NT2/D1 (cell line): ENCODE measurements around the gene OLFM4.
"Not testable (repeated sequence)": the region's sequence is repeated elsewhere in the genome, so short reads cannot be mapped to it uniquely, and the experiment has no call there.

Experiments
- DNase-seq: peaks from one replicate; pipeline ENCODE4 v3.0.0-alpha.2; 2011; ENCODE audit warnings: low read depth, low spot score
- H3K27me3 ChIP-seq: 2 replicates; pipeline ENCODE4 v1.6.0; 2011; ENCODE audit warnings: mild to moderate bottlenecking; ENCODE audit not compliant: insufficient read length, insufficient read depth
- H3K36me3 ChIP-seq: 2 replicates; pipeline ENCODE4 v1.6.1; 2011; ENCODE audit warnings: mild to moderate bottlenecking, low read length, mixed read lengths; ENCODE audit not compliant: insufficient read depth, insufficient read length
- H3K4me1 ChIP-seq: 2 replicates; pipeline ENCODE4 v1.5.1; 2011; ENCODE audit not compliant: insufficient read depth, insufficient read length
- H3K4me3 ChIP-seq: 2 replicates; pipeline ENCODE4 v1.5.1; 2011; ENCODE audit warnings: low read depth; ENCODE audit not compliant: insufficient read length
- H3K9ac ChIP-seq: 2 replicates; pipeline ENCODE4 v1.6.0; 2011; ENCODE audit warnings: low read depth; ENCODE audit not compliant: insufficient read length
- H3K9me3 ChIP-seq: 2 replicates; pipeline ENCODE4 v1.5.1; 2011; ENCODE audit warnings: mild to moderate bottlenecking, low read length; ENCODE audit not compliant: insufficient read depth
- SUZ12 ChIP-seq: IDR thresholded peaks from 2 replicates; pipeline ENCODE4 v1.6.1; 2011; ENCODE audit not compliant: insufficient read length, insufficient read depth; ENCODE audit errors: extremely low read depth
- YY1 ChIP-seq: IDR thresholded peaks from 2 replicates; pipeline ENCODE4 v1.6.1; 2011; ENCODE audit not compliant: insufficient read length, insufficient read depth
- ZNF274 ChIP-seq: IDR thresholded peaks from 2 replicates; pipeline ENCODE4 v1.6.1; 2011; ENCODE audit warnings: mild to moderate bottlenecking, low read depth, low read length

The OLFM4 gene

DNA sequence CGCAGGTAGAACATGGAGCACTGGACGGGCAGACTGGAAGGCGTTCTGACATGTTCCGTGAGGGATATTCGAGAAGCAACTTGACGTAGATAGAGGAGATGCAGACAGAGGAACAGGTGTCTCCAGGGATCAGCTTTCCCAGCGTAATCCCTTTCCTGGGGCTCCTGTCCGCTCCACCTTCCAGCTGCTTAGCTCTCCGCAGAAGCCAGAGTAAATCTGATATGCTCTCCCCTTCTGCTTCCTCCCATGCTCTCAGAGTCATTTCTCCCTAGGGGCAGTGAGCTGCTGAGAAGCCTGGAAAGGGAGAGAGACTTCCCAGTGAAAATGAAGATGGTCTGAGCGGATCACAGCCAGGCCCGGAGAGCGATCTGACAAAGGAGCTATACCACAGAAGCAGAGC, 23.0 kb upstream of the OLFM4 start:
- no peaks in the 10 kb centered on the region for H3K36me3 ChIP-seq

DNA sequence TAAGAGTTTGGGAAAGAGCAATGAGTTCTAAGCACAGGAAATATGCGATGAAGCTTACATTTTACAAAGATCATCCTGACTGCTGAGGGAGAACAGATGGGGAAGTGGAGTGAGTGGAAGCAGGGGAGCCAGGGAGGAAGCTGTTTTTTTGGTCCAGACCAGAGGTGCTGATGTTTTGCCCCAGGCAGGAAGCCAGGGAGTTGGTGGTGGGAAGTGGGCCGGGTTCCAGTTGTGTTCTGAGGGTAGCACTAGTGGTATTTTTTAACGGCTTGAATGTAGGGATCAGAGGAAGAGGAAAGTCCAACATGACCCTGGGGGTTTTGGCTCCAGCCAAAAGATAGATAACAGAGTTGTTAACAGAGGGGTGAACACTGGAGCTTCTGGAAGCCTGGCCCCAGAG, 20.7 kb upstream of the OLFM4 start:
- no peaks in the 10 kb centered on the region for H3K4me1 ChIP-seq
- H3K4me3 ChIP-seq: no peak overlapping the region
- no peak for DNase-seq
- H3K9me3 ChIP-seq: no peaks in the 10 kb centered on the region
- H3K27me3 ChIP-seq: no peaks in the 10 kb centered on the region
- TF ChIP-seq ZNF274 (no peak), SUZ12 (no peak), YY1 (no peak)
- no peak overlapping the region for H3K9ac ChIP-seq
- H3K36me3 ChIP-seq: no peaks in the 10 kb centered on the region

More for the DNA sequence above, 23.0 kb upstream of the OLFM4 start:
- Histone ChIP-seq H3K27me3 (no peaks in the 10 kb centered on the region), H3K4me3 (no peak overlapping the region), H3K4me1 (no peaks in the 10 kb centered on the region), H3K9me3 (no peaks in the 10 kb centered on the region), H3K9ac (no peak overlapping the region)
- TF ChIP-seq YY1 (no peak), SUZ12 (no peak), ZNF274 (no peak)
- no peak for DNase-seq

- Histone ChIP-seq H3K27me3 (no peaks in the 10 kb centered on the region), H3K9me3 (no peaks in the 10 kb centered on the region), H3K36me3 (no peaks in the 10 kb centered on the region), H3K4me1 (no peaks in the 10 kb centered on the region), H3K4me3 (no peak overlapping the region), H3K9ac (no peak overlapping the region)
- DNase-seq: no peak
- TF ChIP-seq YY1 (no peak), SUZ12 (no peak), ZNF274 (no peak)
These were observed 18.1 kb upstream of the OLFM4 start for GRCh38 chr13:53010374-53011105.

GRCh38 chr13:53012707-53013106, 15.9 kb upstream of the OLFM4 start:
- no peaks in the 10 kb centered on the region for H3K4me1 ChIP-seq
- no peak overlapping the region for H3K9ac ChIP-seq
- H3K27me3 ChIP-seq: no peaks in the 10 kb centered on the region
- H3K4me3 ChIP-seq: no peak overlapping the region
- DNase-seq: no peak
- no peaks in the 10 kb centered on the region for H3K36me3 ChIP-seq
- TF ChIP-seq ZNF274 (no peak), YY1 (no peak), SUZ12 (no peak)
- no peaks in the 10 kb centered on the region for H3K9me3 ChIP-seq

DNA sequence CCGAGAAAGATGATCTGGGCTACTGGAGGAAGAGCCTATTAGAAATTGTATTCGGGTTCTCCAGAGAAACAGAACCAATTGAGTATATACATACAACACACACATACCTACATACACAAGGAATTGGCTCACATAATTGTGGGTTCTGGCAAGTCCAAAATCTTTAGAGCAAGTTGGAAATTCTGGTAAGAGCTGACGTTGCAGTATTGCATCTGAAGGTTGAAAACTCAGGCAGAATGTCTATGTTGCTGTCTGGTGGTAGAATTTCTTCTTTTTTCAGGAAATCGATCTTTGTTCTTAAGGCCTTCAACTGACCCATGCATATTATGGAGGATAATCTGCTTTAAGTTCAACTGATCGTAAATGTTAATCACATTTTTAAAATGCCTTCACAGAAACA, 15.5 kb upstream of the OLFM4 start:
- no peak overlapping the region for H3K9ac ChIP-seq
- H3K4me1 ChIP-seq: no peaks in the 10 kb centered on the region
- H3K36me3 ChIP-seq: no peaks in the 10 kb centered on the region
- no peaks in the 10 kb centered on the region for H3K9me3 ChIP-seq
- no peaks in the 10 kb centered on the region for H3K27me3 ChIP-seq
- no peak overlapping the region for H3K4me3 ChIP-seq
- TF ChIP-seq SUZ12: no peak
- TF ChIP-seq ZNF274: no peak
- TF ChIP-seq YY1: no peak
- DNase-seq: no peak

GRCh38 chr13:53014018-53014417, 14.6 kb upstream of the OLFM4 start:
- H3K9me3 ChIP-seq, H3K4me1 ChIP-seq, H3K9ac ChIP-seq, DNase-seq, H3K4me3 ChIP-seq, H3K27me3 ChIP-seq, H3K36me3 ChIP-seq: not testable (repeated sequence)

- Histone ChIP-seq H3K4me1 (no peaks in the 10 kb centered on the region), H3K9me3 (no peaks in the 10 kb centered on the region), H3K27me3 (no peaks in the 10 kb centered on the region), H3K9ac (no peak overlapping the region), H3K36me3 (no peaks in the 10 kb centered on the region), H3K4me3 (no peak overlapping the region)
- TF ChIP-seq YY1: no peak
- no peak for TF ChIP-seq SUZ12
- no peak for TF ChIP-seq ZNF274
- no peak for DNase-seq
These were observed 13.8 kb upstream of the OLFM4 start for GRCh38 chr13:53014495-53015443.
